B cell (primary cell): Measurements from ENCODE around the gene BCAS4. TPM values are rescaled to one million over a fixed set of nuclear protein-coding genes. Genes with fewer than 3 reads are reported as not detected.
A peak's percentile ranks its signal among the peaks of the same experiment; 100 is the strongest.

Source experiments
- ATAC-seq: fragments of 200-7000 bp; cut with Tn5 transposase; one replicate; pipeline ENCODE4 v1.10.0; 2021; ENCODE audit warnings: low read depth, mild to moderate bottlenecking, moderate number of reproducible peaks, moderate library complexity
- CTCF ChIA-PET: fragments of 350-600 bp; sonication (Branson Sonifier 250); formaldehyde crosslinking; loops from one replicate; lab custom pipeline; 2021; ENCODE audit warnings: antibody characterized with exemption, inconsistent platforms; lab: Charles Lee
- POLR2A ChIA-PET: fragments of 350-600 bp; sonication (Branson Sonifier 250); formaldehyde crosslinking; loops from one replicate; lab custom pipeline; 2021; ENCODE audit warnings: antibody characterized with exemption; lab: Charles Lee
- DNase-seq: peaks from one replicate; pipeline ENCODE4 v3.0.0; 2013
- H2AFZ ChIP-seq: 2 replicates; pipeline ENCODE4 v1.6.1; 2012; ENCODE audit warnings: mild to moderate bottlenecking, low read depth, low read length; ENCODE audit not compliant: insufficient read depth, poor library complexity, severe bottlenecking
- H3K27ac ChIP-seq, 2 donors: 1 replicate in 1 of 2; 2 replicates in 1 of 2; pipeline ENCODE4 v1.5.1; 2012 to 2013; ENCODE audit warnings: low read length in 2 of 2, mild to moderate bottlenecking in 2 of 2, moderate library complexity in 1 of 2
- H3K27me3 ChIP-seq, 4 experiments: fragments of 200-600 bp in 1 of 4; sonication (generic) in 1 of 4; replicated peaks in 1 of 4; 1 replicate in 2 of 4; 2 replicates in 2 of 4; pipeline versions ENCODE4 v1.6.1 to v1.7.0; 2013 to 2016; ENCODE audit warnings: low read length in 3 of 4, mild to moderate bottlenecking in 2 of 4, mixed read lengths in 1 of 4, moderate library complexity in 1 of 4; ENCODE audit not compliant: insufficient read depth in 4 of 4, control insufficient read depth in 3 of 4; ENCODE audit errors: control extremely low read depth in 1 of 4
- H3K36me3 ChIP-seq, 2 experiments: replicated peaks in 1 of 2; 1 replicate in 1 of 2; 2 replicates in 1 of 2; pipeline versions ENCODE4 v1.6.1 to v1.7.1; 2013; ENCODE audit warnings: low read length in 1 of 2; ENCODE audit not compliant: insufficient read depth in 2 of 2, control insufficient read depth in 1 of 2; ENCODE audit errors: control extremely low read depth in 1 of 2, extremely low read depth in 1 of 2
- H3K4me1 ChIP-seq, 2 donors: fragments of 200-600 bp in 1 of 2; sonication (generic) in 1 of 2; 1 replicate in 1 of 2; 2 replicates in 1 of 2; pipeline versions ENCODE4 v1.5.1 to v1.6.1; 2013 to 2017; ENCODE audit warnings: low read length in 2 of 2; ENCODE audit not compliant: control insufficient read depth in 2 of 2, insufficient read depth in 2 of 2
- H3K4me2 ChIP-seq: replicated peaks from 2 replicates; pipeline ENCODE3; 2012; ENCODE audit warnings: mild to moderate bottlenecking, low read depth, low read length; ENCODE audit not compliant: poor library complexity, severe bottlenecking
- H3K4me3 ChIP-seq, 5 experiments: fragments of 200-600 bp in 1 of 5; sonication (generic) in 1 of 5; 1 replicate in 3 of 5; 2 replicates in 2 of 5; pipeline versions ENCODE4 v1.5.1 to v1.7.0; 2011 to 2016; ENCODE audit warnings: low read length in 4 of 5, mild to moderate bottlenecking in 4 of 5, low read depth in 2 of 5, control low read depth in 1 of 5, moderate library complexity in 1 of 5; ENCODE audit not compliant: insufficient read depth in 1 of 5; ENCODE audit errors: control extremely low read depth in 1 of 5, extremely low read depth in 1 of 5
- H3K79me2 ChIP-seq: fragments of 200-600 bp; sonication (generic); one replicate; pipeline ENCODE4 v1.6.0; 2016; ENCODE audit warnings: low read length; ENCODE audit not compliant: control insufficient read depth, insufficient read depth
- H3K9ac ChIP-seq: fragments of 200-600 bp; sonication (generic); 2 replicates; pipeline ENCODE4 v1.6.1; 2017; ENCODE audit warnings: mild to moderate bottlenecking, low read length, moderate library complexity
- H3K9me3 ChIP-seq, 3 donors: one replicate each; pipeline versions ENCODE4 v1.6.1 to v1.7.1; 2013; ENCODE audit warnings: low read length in 2 of 3; ENCODE audit not compliant: control insufficient read depth in 2 of 3, insufficient read depth in 1 of 3; ENCODE audit errors: control extremely low read depth in 1 of 3
- H4K20me1 ChIP-seq: 2 replicates; pipeline ENCODE4 v1.6.0; 2012; ENCODE audit warnings: mild to moderate bottlenecking, low read length; ENCODE audit not compliant: insufficient read depth, control insufficient read depth, poor library complexity, severe bottlenecking
- H3K27ac Mint-ChIP-seq: one replicate; pipeline ENCODE4 v1.8.0; 2021; ENCODE audit warnings: mixed read lengths
- H3K27me3 Mint-ChIP-seq: one replicate; pipeline ENCODE4 v1.8.0; 2021; ENCODE audit warnings: mixed read lengths
- H3K4me1 Mint-ChIP-seq: one replicate; pipeline ENCODE4 v1.8.0; 2021; ENCODE audit warnings: mixed read lengths
- H3K4me3 Mint-ChIP-seq: one replicate; pipeline ENCODE4 v1.8.0; 2021; ENCODE audit warnings: mixed read lengths
- H3K9me3 Mint-ChIP-seq: one replicate; pipeline ENCODE4 v1.8.0; 2022; ENCODE audit warnings: mixed read lengths; ENCODE audit not compliant: insufficient read depth
- WGBS: methylation state at CpG from one replicate; pipeline ENCODE4 v1.1.5; 2013; ENCODE audit warnings: missing lambda C conversion rate; ENCODE audit not compliant: insufficient coverage; 5-methylcytosine and 5-hydroxymethylcytosine counted together
- intact Hi-C: fragments of 100-400 bp; cut with micrococcal nuclease; formaldehyde crosslinking; loops from one replicate; pipeline ENCODE4 v1.10.0; 2022
- polyA plus RNA-seq: library from polyadenylated mRNA; depleted of rRNA; stranded (reverse); fragments of >200 nt; gene quantifications from 2 replicates; pipeline ENCODE4 v1.2.3, GENCODE V29; 2012
- total RNA-seq, 2 donors: library from RNA; stranded (reverse); fragments of 120-200 nt in 1 of 2; gene quantifications; 1 replicate in 1 of 2; 2 replicates in 1 of 2; pipeline versions ENCODE4 v1.2.3 to v1.2.4, GENCODE V29; 2013 to 2022
- TF ChIP-seq, protein P1 (sequence below): fragments of 200-600 bp; IDR thresholded peaks from one replicate; pipeline ENCODE4 v1.8.0; 2022; ENCODE audit warnings: antibody characterized with exemption, mild to moderate bottlenecking

Gene BCAS4
- total and polyA plus RNA-seq, 2 donors (not counting 1 experiment from before 2014, with no cell fraction given), result 44.8 to 88.2 TPM

GRCh38 chr20:50814438-50815161 is 19.7 kb downstream of the BCAS4 start:
- DNase-seq, result no peak
- H3K27ac Mint-ChIP-seq, result peak overlapping the region; percentile 97
- peaks cover 0 to 32% (median 6%) of the 10 kb centered on the region in 3 donors for H3K9me3 ChIP-seq
- H3K4me1 ChIP-seq, result peaks cover 84 to 96% of the 10 kb centered on the region in 2 donors
- intact Hi-C loops, result loop anchor here (10.0 kb wide), 1 partner anchor 270 kb away; no protein-coding TSS in a partner anchor
- H3K27me3 ChIP-seq, result no peaks in the 10 kb centered on the region
- peaks cover 10% of the 10 kb centered on the region for H3K9me3 Mint-ChIP-seq
- H3K9ac ChIP-seq, result peak overlapping the region; percentile 43
- H3K4me1 Mint-ChIP-seq, result peaks cover 86% of the 10 kb centered on the region
- POLR2A ChIA-PET, result interaction anchor here (0.5 to 5.8 kb wide), 7 partner anchors 11 to 211 kb away, joined by 3 to 54 read pairs (median 6); partner anchors contain the start of gene BCAS4
- ATAC-seq, result no peak
- CTCF ChIA-PET, result interaction anchor here (0.9 to 17.8 kb wide), 3 partner anchors 9 to 116 kb away, joined by 3 to 340 read pairs (median 10); partner anchors contain the start of genes ADNP and BCAS4
- peak overlapping the region; percentile 57 to 77 for H3K27ac ChIP-seq
- TF ChIP-seq, protein P1, sequence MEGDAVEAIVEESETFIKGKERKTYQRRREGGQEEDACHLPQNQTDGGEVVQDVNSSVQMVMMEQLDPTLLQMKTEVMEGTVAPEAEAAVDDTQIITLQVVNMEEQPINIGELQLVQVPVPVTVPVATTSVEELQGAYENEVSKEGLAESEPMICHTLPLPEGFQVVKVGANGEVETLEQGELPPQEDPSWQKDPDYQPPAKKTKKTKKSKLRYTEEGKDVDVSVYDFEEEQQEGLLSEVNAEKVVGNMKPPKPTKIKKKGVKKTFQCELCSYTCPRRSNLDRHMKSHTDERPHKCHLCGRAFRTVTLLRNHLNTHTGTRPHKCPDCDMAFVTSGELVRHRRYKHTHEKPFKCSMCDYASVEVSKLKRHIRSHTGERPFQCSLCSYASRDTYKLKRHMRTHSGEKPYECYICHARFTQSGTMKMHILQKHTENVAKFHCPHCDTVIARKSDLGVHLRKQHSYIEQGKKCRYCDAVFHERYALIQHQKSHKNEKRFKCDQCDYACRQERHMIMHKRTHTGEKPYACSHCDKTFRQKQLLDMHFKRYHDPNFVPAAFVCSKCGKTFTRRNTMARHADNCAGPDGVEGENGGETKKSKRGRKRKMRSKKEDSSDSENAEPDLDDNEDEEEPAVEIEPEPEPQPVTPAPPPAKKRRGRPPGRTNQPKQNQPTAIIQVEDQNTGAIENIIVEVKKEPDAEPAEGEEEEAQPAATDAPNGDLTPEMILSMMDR, result no peak
- H3K79me2 ChIP-seq, result peaks cover 95% of the 10 kb centered on the region
- peak overlapping the region; percentile 17 for H2AFZ ChIP-seq
- H3K36me3 ChIP-seq, result peaks cover 0 to 9% of the 10 kb centered on the region in 2 experiments
- H3K4me3 ChIP-seq, result peak overlapping the region in 4 of 5 experiments; percentile 19 to 46 (median 38)
- H4K20me1 ChIP-seq, result no peaks in the 10 kb centered on the region
- H3K27me3 Mint-ChIP-seq, result no peaks in the 10 kb centered on the region
- 71% methylated on average over 4 of the region's 9 CpGs for WGBS
- peak overlapping the region; percentile 88 for H3K4me3 Mint-ChIP-seq
- H3K4me2 ChIP-seq, result peak overlapping the region; percentile 67
